Left hindlimb (tissue), 1 donor: Measurements from ENCODE around the gene FURIN.
"Not testable (repeated sequence)": the region's sequence is repeated elsewhere in the genome, so short reads cannot be mapped to it uniquely, and the experiment has no call there.

Source experiments
- DNase-seq: peaks from one replicate; pipeline ENCODE4 v3.0.0-alpha.2; 2018

FURIN gene

GRCh38 chr15:90871139-90871715, 2.8 kb downstream of the FURIN start:
- DNase-seq: no peak

GRCh38 chr15:90871716-90872485, 3.5 kb downstream of the FURIN start:
- no peak for DNase-seq

- DNase-seq: no peak
Observed at GRCh38 chr15:90872486-90873184, 4.2 kb downstream of the FURIN start.

DNA sequence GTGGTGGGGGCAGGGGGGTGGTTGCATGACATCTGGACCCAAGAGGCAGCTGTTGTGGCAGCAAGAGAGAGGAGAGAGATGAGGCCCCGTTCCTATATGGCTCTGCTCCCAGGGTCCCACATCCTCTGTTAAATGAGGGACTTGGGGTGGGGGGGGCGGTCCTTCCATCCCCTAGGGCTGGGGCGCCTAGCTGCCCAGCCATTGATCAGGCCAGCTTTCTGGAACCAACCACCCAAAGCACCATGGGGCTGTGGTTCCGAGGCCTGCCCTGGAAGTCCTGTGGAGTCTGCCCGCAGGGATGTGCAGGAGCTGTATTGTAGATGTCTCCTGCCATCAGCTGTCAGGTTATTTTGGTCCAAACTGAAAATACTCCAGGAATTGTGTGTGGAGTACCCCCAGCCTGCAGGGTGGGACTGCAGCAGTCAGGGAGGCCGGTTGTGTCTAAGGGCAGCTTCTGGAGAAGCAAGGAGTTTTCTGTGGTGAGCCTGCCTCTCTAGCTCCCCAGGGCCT, 5.2 kb downstream of the FURIN start:
- no peak for DNase-seq

GRCh38 chr15:90873998-90874605, 5.7 kb downstream of the FURIN start:
- DNase-seq: peak; percentile 67

- not testable (repeated sequence) for DNase-seq
Observed at GRCh38 chr15:90874986-90875385, 6.6 kb downstream of the FURIN start.

DNA sequence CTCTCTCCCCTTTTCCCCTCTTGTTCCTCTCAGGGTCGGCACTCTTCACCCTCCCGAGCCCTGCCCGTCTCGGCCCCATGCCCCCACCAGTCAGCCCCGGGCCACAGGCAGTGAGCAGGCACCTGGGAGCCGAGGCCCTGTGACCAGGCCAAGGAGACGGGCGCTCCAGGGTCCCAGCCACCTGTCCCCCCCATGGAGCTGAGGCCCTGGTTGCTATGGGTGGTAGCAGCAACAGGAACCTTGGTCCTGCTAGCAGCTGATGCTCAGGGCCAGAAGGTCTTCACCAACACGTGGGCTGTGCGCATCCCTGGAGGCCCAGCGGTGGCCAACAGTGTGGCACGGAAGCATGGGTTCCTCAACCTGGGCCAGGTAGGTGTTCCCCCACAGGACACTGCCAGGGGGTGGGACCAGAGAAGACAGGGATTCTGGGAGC, 7.2 kb downstream of the FURIN start:
- DNase-seq: no peak

DNA sequence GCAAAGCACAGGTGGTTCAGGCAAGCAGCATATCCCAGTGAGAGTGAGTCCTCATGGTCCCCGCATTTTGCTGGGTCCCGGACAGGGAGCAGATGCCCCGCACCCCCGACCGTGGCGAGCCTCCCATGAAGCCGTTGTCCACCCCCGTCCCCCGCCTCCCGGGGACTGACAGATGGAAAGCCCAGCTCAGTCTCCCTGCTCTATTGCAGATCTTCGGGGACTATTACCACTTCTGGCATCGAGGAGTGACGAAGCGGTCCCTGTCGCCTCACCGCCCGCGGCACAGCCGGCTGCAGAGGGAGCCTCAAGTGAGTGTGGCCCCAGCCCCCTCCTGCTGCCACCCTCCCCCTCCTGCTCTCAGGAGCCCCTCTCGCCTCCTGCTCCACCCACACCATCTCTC, 7.7 kb downstream of the FURIN start:
- no peak for DNase-seq

GRCh38 chr15:90876512-90877170, 8.3 kb downstream of the FURIN start:
- DNase-seq: no peak

DNA sequence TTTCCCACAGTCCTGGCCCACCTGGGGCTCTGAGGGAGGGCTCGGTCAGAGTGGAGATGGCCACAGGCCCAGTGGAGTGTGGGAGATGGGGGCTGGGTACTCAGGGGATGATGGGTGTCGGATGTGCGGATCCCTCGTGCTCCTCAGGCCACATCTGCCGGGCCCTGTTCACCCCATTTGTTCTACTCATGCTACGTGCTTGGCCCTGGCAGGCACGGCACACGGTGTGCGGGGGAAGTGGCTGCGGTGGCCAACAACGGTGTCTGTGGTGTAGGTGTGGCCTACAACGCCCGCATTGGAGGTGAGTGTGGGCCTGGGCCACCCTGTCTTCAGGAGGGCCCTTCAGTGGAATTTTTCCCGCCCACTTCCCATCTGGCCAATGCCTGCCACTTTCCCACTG, 8.9 kb downstream of the FURIN start:
- DNase-seq: no peak

- DNase-seq: no peak
Observed at GRCh38 chr15:90877996-90878395, 9.6 kb downstream of the FURIN start.

- DNase-seq: no peak
Observed at GRCh38 chr15:90878660-90879059, 10.3 kb downstream of the FURIN start.

DNA sequence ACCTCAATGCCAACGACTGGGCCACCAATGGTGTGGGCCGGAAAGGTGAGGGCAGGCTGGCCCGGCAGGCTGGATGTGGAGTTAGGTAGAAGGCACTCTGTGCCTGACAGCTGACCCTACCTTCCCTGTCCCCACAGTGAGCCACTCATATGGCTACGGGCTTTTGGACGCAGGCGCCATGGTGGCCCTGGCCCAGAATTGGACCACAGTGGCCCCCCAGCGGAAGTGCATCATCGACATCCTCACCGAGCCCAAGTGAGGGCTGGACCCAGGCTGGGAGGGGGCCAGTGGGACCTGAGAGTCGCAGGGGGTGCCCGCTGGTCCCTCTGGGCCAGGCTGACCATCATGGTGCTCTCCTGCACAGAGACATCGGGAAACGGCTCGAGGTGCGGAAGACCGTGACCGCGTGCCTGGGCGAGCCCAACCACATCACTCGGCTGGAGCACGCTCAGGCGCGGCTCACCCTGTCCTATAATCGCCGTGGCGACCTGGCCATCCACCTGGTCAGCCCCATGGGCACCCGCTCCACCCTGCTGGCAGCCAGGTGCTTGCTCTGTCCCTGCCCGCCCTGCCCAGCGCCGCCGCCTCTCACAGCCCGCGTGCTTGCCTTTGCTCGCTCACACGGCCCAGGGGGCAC, 11.5 kb downstream of the FURIN start:
- DNase-seq: no peak

DNA sequence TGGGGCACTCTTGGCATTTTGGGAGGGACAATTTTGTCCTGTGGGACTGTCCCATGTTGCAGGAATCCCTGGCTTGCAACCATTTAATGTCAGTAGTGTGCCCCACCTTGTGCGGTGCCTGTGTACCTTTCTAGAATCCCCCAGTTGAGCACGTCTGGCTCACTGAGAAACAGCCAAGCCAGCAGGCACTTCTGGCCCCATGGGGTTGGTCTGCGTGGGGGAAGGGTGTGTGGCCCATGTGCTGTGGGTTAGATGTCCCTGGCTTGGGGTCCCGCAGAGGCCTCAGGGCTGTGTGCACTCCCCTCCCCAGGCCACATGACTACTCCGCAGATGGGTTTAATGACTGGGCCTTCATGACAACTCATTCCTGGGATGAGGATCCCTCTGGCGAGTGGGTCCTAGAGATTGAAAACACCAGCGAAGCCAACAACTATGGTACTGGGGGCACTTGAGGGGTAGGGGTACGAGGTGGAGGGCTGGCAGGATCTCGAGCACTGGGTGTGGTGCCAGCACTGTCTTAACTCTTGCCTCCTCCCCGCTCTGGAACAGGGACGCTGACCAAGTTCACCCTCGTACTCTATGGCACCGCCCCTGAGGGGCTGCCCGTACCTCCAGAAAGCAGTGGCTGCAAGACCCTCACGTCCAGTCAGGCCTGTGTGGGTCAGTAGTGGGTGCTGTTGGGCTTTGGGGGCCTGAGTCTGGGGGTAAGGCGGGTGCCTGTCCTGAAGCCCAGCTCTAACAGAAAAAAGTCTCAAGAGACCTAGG, 12.2 kb downstream of the FURIN start:
- no peak for DNase-seq

DNA sequence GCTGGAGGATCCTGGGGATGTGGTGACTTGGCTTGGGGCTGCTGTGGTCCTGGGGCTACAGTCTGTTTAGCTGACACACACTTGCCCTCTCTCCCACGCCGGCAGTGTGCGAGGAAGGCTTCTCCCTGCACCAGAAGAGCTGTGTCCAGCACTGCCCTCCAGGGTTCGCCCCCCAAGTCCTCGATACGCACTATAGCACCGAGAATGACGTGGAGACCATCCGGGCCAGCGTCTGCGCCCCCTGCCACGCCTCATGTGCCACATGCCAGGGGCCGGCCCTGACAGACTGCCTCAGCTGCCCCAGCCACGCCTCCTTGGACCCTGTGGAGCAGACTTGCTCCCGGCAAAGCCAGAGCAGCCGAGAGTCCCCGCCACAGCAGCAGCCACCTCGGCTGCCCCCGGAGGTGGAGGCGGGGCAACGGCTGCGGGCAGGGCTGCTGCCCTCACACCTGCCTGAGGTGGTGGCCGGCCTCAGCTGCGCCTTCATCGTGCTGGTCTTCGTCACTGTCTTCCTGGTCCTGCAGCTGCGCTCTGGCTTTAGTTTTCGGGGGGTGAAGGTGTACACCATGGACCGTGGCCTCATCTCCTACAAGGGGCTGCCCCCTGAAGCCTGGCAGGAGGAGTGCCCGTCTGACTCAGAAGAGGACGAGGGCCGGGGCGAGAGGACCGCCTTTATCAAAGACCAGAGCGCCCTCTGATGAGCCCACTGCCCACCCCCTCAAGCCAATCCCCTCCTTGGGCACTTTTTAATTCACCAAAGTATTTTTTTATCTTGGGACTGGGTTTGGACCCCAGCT, 13.0 kb downstream of the FURIN start:
- DNase-seq: no peak

- no peak for DNase-seq
Observed at GRCh38 chr15:90881978-90882721, 13.8 kb downstream of the FURIN start.

GRCh38 chr15:90882781-90883525, 14.6 kb downstream of the FURIN start:
- no peak for DNase-seq

DNA sequence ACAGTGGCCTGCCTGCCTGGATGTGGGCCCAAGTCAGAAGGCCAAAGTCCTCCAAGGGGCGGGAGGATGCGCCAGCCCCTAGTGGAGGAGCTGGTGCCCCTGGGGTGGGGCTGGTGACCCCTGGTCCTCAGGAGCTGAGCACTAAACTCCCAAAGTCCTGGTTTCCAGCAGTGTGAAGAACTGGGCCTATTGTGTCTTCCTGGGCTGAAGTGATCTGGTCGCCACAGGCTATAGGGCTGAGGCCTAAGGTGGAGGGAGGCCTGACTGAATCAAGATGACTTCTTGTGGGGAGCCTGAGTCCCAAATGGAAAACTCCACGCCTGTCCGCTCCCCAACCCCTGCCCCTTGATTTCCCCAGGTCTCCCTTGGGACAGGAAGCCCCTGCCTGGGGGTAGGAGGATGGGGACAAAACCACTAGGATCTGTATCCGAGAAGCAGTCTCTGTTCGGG, 15.2 kb downstream of the FURIN start:
- no peak for DNase-seq
